Sigmoid colon (tissue), 7 donors: ENCODE measurements around the gene SYT7. TPM values are rescaled to one million over a fixed set of nuclear protein-coding genes. Genes with fewer than 3 reads are reported as not detected.

Experiments
- DNase-seq: peaks from one replicate; pipeline ENCODE4 v3.0.0-alpha.2; 2019
- H3K27ac ChIP-seq, 4 donors: fragments of 200-600 bp; sonication (generic); one replicate each; pipeline ENCODE4 v1.5.1; 2016 to 2019; ENCODE audit warnings: mild to moderate bottlenecking in 1 of 4
- H3K27me3 ChIP-seq, 3 donors: fragments of 200-600 bp; sonication (generic); one replicate each; pipeline ENCODE4 v1.5.1; 2019; ENCODE audit warnings: mild to moderate bottlenecking in 1 of 3
- H3K36me3 ChIP-seq, 4 donors: fragments of 200-600 bp; sonication (generic); one replicate each; pipeline ENCODE4 v1.5.1; 2016 to 2019
- H3K4me1 ChIP-seq, 4 donors: fragments of 200-600 bp; sonication (generic); one replicate each; pipeline ENCODE4 v1.5.1; 2017 to 2019
- H3K4me3 ChIP-seq, 4 donors: fragments of 200-600 bp; sonication (generic); one replicate each; pipeline ENCODE4 v1.5.1; 2017 to 2019; ENCODE audit warnings: mild to moderate bottlenecking in 2 of 4, moderate library complexity in 1 of 4
- H3K9me3 ChIP-seq, 4 donors: fragments of 200-600 bp in 3 of 4; sonication (generic) in 3 of 4; one replicate each; pipeline versions ENCODE4 v1.5.1 to v1.6.1; 2013 to 2019
- CTCF ChIP-seq, 4 experiments: fragments of 450-650 bp in 3 of 4; fragments of 200-600 bp in 1 of 4; IDR thresholded peaks; one replicate each; pipeline ENCODE4 v1.5.1; 2016 to 2019; ENCODE audit warnings: antibody characterized with exemption in 4 of 4, mild to moderate bottlenecking in 3 of 4, moderate library complexity in 2 of 4
- EP300 ChIP-seq, 4 donors: sonication (generic); formaldehyde crosslinking; IDR thresholded peaks; one replicate each; pipeline ENCODE4 v1.6.1; 2017; ENCODE audit warnings: antibody characterized with exemption in 4 of 4
- POLR2A ChIP-seq, 2 donors: fragments of 450-650 bp; IDR thresholded peaks; one replicate each; pipeline ENCODE4 v1.6.1; 2016; ENCODE audit warnings: antibody characterized with exemption in 2 of 2, mild to moderate bottlenecking in 2 of 2, moderate library complexity in 2 of 2
- POLR2AphosphoS5 ChIP-seq, 4 donors: sonication (generic); formaldehyde crosslinking; IDR thresholded peaks; one replicate each; pipeline ENCODE4 v1.6.1; 2017; ENCODE audit warnings: antibody characterized with exemption in 4 of 4
- WGBS, 2 donors: extraction: QIAGEN DNeasy Blood & Tissue Kit; methylation state at CpG; one replicate each; pipeline ENCODE4 v1.1.7; 2013; 5-methylcytosine and 5-hydroxymethylcytosine counted together
- intact Hi-C: fragments of 100-400 bp; cut with DNase I; formaldehyde crosslinking; loops from one replicate; pipeline ENCODE4 v1.15.1; 2023
- polyA plus RNA-seq, 3 donors: library from polyadenylated mRNA; stranded (reverse); fragments of 200-250 nt; gene quantifications; one replicate each; pipeline ENCODE4 v1.2.3, GENCODE V29; 2013
- total RNA-seq, 4 donors: library from RNA; depleted of rRNA; stranded (reverse); fragments of >200 nt; gene quantifications; one replicate each; pipeline ENCODE4 v1.1.0, GENCODE V29; 2016
- donor health status: healthy with polysubstance abuse.
- donor health status: Bipolar disorder and iron deficiency.
- donor health status: healthy.

SYT7 gene
- total and polyA plus RNA-seq, 7 donors: 0.66 to 8.4 (median 3.6) TPM

GRCh38 chr11:61547246-61547645 is 33.6 kb downstream of the SYT7 start:
- H3K27me3 ChIP-seq: peaks cover 11 to 72% (median 28%) of the 10 kb centered on the region in 3 donors
- no peaks in the 10 kb centered on the region for H3K9me3 ChIP-seq
- H3K4me3 ChIP-seq: no peak overlapping the region

GRCh38 chr11:61546663-61547062 is 34.2 kb downstream of the SYT7 start:
- 52 to 76% methylated on average over 20 of the region's 20 CpGs for WGBS, 2 donors
- intact Hi-C loops: no loop called here
- H3K27me3 ChIP-seq: peaks cover 11 to 66% (median 28%) of the 10 kb centered on the region in 3 donors

More at GRCh38 chr11:61547246-61547645, 33.6 kb downstream of the SYT7 start:
- DNase-seq: no peak
- intact Hi-C loops: no loop called here
- peaks cover 0 to 2% (median under 1%) of the 10 kb centered on the region in 4 donors for H3K4me1 ChIP-seq
- TF ChIP-seq POLR2A (IDR thresholded peaks at IDR 0.05): no peak
- no peak for TF ChIP-seq EP300 (IDR thresholded peaks at IDR 0.05)
- no peak for TF ChIP-seq POLR2AphosphoS5 (IDR thresholded peaks at IDR 0.05)
- no peak for TF ChIP-seq CTCF (IDR thresholded peaks at IDR 0.05)
- no peak overlapping the region for H3K27ac ChIP-seq
- no peaks in the 10 kb centered on the region for H3K36me3 ChIP-seq
- 81 to 82% methylated on average over 19 of the region's 19 CpGs for WGBS, 2 donors

GRCh38 chr11:61545921-61546320 is 35.0 kb downstream of the SYT7 start:
- H3K9me3 ChIP-seq: no peaks in the 10 kb centered on the region
- TF ChIP-seq POLR2AphosphoS5 (IDR thresholded peaks at IDR 0.05) (no peak), EP300 (IDR thresholded peaks at IDR 0.05) (no peak), POLR2A (IDR thresholded peaks at IDR 0.05) (no peak), CTCF (IDR thresholded peaks at IDR 0.05) (no peak)
- 94 to 95% methylated on average over 32 of the region's 32 CpGs for WGBS, 2 donors
- no peak for DNase-seq
- H3K27me3 ChIP-seq: peaks cover 11 to 59% (median 26%) of the 10 kb centered on the region in 3 donors
- peaks cover 0 to 9% (median 4%) of the 10 kb centered on the region in 4 donors for H3K4me1 ChIP-seq
- H3K4me3 ChIP-seq: no peak overlapping the region
- H3K36me3 ChIP-seq: no peaks in the 10 kb centered on the region
- H3K27ac ChIP-seq: no peak overlapping the region
- intact Hi-C loops: no loop called here

More at GRCh38 chr11:61546663-61547062, 34.2 kb downstream of the SYT7 start:
- no peak for DNase-seq
- no peaks in the 10 kb centered on the region for H3K36me3 ChIP-seq
- TF ChIP-seq POLR2AphosphoS5 (IDR thresholded peaks at IDR 0.05): no peak
- TF ChIP-seq POLR2A (IDR thresholded peaks at IDR 0.05): no peak
- no peak for TF ChIP-seq EP300 (IDR thresholded peaks at IDR 0.05)
- no peak overlapping the region for H3K4me3 ChIP-seq
- no peaks in the 10 kb centered on the region for H3K9me3 ChIP-seq
- H3K4me1 ChIP-seq: peaks cover 0 to 8% (median 3%) of the 10 kb centered on the region in 4 donors
- H3K27ac ChIP-seq: no peak overlapping the region

GRCh38 chr11:61545341-61545740 is 35.5 kb downstream of the SYT7 start:
- WGBS, 2 donors: 94 to 96% methylated on average over 7 of the region's 7 CpGs
- peaks cover 11 to 59% (median 25%) of the 10 kb centered on the region in 3 donors for H3K27me3 ChIP-seq
- intact Hi-C loops: no loop called here

GRCh38 chr11:61544466-61544865 is 36.4 kb downstream of the SYT7 start:
- 91 to 94% methylated on average over 6 of the region's 6 CpGs for WGBS, 2 donors
- DNase-seq: no peak
- Histone ChIP-seq H3K27me3 (peaks cover 11 to 51% (median 22%) of the 10 kb centered on the region in 3 donors), H3K36me3 (no peaks in the 10 kb centered on the region), H3K4me1 (peaks cover 0 to 9% (median 4%) of the 10 kb centered on the region in 4 donors), H3K27ac (no peak overlapping the region), H3K9me3 (no peaks in the 10 kb centered on the region), H3K4me3 (no peak overlapping the region)
- TF ChIP-seq POLR2AphosphoS5 (IDR thresholded peaks at IDR 0.05): no peak
- no peak for TF ChIP-seq CTCF (IDR thresholded peaks at IDR 0.05)
- no peak for TF ChIP-seq POLR2A (IDR thresholded peaks at IDR 0.05)
- no peak for TF ChIP-seq EP300 (IDR thresholded peaks at IDR 0.05)
- intact Hi-C loops: no loop called here

More at GRCh38 chr11:61545341-61545740, 35.5 kb downstream of the SYT7 start:
- H3K9me3 ChIP-seq: no peaks in the 10 kb centered on the region
- H3K4me3 ChIP-seq: no peak overlapping the region
- H3K4me1 ChIP-seq: peaks cover 0 to 9% (median 4%) of the 10 kb centered on the region in 4 donors
- TF ChIP-seq CTCF (IDR thresholded peaks at IDR 0.05) (no peak), EP300 (IDR thresholded peaks at IDR 0.05) (no peak), POLR2AphosphoS5 (IDR thresholded peaks at IDR 0.05) (no peak), POLR2A (IDR thresholded peaks at IDR 0.05) (no peak)
- H3K36me3 ChIP-seq: no peaks in the 10 kb centered on the region
- DNase-seq: no peak
- no peak overlapping the region for H3K27ac ChIP-seq
